ENCODE results near the gene TMEM217.

The TMEM217 gene

DNA sequence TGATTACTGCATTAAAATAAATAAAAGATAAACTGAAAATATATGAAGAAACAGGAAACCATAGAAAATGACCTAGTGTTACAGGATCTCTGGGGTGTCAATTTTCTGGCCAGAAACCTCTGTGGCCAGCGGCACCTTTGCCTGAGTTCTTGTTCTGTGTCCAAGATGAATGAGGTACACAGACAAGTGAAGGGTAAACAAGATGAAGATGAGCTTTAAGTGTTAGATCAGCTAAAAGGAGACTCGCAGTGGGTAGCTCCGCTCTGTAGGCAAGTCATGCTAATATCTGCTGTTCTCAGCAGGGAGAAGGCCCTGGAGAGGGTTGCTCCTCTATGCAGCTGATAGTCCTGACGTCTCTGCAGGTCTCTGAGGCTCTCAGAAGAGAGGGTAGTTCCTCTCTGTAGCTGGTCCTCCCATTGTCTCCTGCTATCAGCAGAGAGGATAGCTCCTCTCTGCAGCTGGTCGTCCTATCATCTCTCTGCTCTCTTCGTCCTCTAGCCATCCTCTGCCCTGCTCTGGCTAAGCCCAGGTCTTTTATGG is 36.3 kb downstream of the TMEM217 start:
- Histone ChIP-seq H3K36me3 (no peaks in the 10 kb centered on the region), H3K9me3 (no peaks in the 10 kb centered on the region), H3K4me3 (ENCODE audit: low read depth, low read length) (peak overlapping the region; percentile 79), H3K4me1 (peaks cover 3% of the 10 kb centered on the region; the same call in 1 of the 2 replicates), H3K27me3 (no peaks in the 10 kb centered on the region)
- TF ChIP-seq, protein P1, sequence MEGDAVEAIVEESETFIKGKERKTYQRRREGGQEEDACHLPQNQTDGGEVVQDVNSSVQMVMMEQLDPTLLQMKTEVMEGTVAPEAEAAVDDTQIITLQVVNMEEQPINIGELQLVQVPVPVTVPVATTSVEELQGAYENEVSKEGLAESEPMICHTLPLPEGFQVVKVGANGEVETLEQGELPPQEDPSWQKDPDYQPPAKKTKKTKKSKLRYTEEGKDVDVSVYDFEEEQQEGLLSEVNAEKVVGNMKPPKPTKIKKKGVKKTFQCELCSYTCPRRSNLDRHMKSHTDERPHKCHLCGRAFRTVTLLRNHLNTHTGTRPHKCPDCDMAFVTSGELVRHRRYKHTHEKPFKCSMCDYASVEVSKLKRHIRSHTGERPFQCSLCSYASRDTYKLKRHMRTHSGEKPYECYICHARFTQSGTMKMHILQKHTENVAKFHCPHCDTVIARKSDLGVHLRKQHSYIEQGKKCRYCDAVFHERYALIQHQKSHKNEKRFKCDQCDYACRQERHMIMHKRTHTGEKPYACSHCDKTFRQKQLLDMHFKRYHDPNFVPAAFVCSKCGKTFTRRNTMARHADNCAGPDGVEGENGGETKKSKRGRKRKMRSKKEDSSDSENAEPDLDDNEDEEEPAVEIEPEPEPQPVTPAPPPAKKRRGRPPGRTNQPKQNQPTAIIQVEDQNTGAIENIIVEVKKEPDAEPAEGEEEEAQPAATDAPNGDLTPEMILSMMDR (IDR thresholded peaks at IDR 0.05; ENCODE audit: low read depth, low read length), result no peak
- no peak for DNase-seq

DNA sequence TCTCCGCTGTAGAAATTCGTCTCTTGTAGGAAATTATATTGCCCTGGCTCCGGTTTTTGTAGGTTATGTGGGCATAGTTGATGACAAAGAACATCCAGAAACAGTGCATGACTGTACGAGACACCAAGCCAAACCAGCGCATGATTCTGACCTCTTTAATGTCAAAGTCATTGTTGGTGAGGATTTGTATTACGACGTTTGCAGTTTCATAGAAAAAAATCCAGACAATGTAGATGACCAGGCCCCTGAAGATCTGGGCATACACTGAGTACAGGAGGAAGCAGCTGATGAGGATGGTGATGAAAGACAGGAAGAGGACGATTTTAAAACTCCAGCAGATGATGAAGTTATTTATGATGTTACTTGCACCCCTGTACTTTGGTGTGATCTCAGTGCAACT is 39.4 kb downstream of the TMEM217 start:
- TF ChIP-seq, protein P1 (IDR thresholded peaks at IDR 0.05; ENCODE audit: low read depth, low read length), result no peak
- H3K4me1 ChIP-seq, result peaks cover 3% of the 10 kb centered on the region; the same call in 1 of the 2 replicates
- DNase-seq, result no peak
- H3K4me3 ChIP-seq (ENCODE audit: low read depth, low read length), result no peak overlapping the region
- H3K9me3 ChIP-seq, result no peaks in the 10 kb centered on the region
- no peaks in the 10 kb centered on the region for H3K36me3 ChIP-seq
- H3K27me3 ChIP-seq, result no peaks in the 10 kb centered on the region

DNA sequence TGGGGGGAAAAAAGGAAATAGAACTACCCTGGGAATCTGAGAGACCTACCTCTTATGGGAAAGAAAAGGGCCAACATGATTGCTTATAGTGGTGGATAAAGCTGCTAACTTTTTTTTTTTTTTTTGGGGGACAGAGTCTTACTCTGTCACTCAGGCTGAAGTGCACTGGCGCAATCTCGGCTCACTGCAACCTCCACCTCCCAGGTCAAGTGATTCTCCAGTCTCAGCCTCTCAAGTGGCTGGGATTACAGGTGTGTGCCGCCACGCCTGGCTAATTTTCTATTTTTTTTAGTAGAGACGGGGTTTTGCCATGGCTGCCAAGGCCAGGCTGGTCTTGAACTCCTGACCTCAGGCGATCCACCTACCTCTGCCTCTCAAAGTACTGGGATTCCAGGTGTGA is 39.9 kb downstream of the TMEM217 start:
- Histone ChIP-seq H3K4me3 (ENCODE audit: low read depth, low read length) (no peak overlapping the region), H3K27me3 (no peaks in the 10 kb centered on the region), H3K9me3 (no peaks in the 10 kb centered on the region), H3K36me3 (no peaks in the 10 kb centered on the region), H3K4me1 (peaks cover 3% of the 10 kb centered on the region; the same call in 1 of the 2 replicates)
- TF ChIP-seq, protein P1 (IDR thresholded peaks at IDR 0.05; ENCODE audit: low read depth, low read length), result no peak
- DNase-seq, result no peak

DNA sequence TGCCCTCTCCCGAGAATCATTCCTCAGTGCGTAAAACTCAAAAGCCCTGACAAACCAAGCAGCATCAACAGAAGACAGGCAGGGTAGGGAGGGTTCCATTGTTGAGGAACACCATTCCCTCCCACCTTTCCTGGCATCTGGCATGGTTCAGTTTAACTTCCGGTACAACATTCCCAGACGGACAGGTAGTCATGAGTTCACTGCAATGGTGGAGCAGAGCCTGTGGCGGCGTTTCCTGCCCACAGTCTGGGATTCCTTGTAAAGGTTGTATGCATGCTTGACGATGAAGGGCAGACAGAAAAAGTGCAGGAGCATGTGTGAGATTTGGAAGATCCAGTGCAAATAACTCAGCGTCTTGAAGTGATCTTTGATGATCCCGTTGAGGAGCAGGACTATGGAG is 45.7 kb downstream of the TMEM217 start:
- no peaks in the 10 kb centered on the region for H3K27me3 ChIP-seq
- no peaks in the 10 kb centered on the region for H3K9me3 ChIP-seq
- H3K4me3 ChIP-seq (ENCODE audit: low read depth, low read length), result no peak overlapping the region
- no peaks in the 10 kb centered on the region for H3K36me3 ChIP-seq
- TF ChIP-seq, protein P1 (IDR thresholded peaks at IDR 0.05; ENCODE audit: low read depth, low read length), result no peak
- no peak for DNase-seq
- no peaks in the 10 kb centered on the region for H3K4me1 ChIP-seq

DNA sequence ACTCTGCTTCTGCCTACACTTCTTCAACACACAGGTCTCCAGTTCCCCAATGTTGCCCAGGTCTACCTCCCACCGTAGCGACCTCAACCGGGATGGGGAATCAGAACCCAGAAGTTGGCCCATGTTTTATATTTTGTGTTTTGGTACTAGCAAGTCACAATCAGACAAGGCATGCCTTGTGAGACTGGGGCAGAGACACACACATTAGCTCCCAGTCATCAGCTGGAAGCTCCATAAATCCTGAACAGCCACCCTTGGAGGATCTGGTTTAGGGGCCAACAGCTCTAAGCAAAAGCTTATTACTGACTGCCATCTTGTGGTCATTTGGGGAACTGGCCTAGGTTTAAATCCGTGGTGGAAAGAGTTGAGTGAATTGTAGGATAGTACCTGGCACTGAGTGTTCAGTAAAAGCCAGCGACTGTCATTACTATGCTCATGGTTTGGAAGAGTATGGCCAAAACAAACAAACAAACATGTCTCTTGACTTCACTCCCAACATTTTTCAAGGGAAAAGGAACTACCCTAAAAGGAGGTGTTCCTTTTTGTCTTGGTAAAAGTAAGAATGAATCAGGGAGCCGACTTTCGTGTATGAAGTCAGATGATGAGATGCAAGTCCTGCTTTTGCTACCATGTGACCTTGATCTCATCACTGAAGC is 47.5 kb downstream of the TMEM217 start:
- Histone ChIP-seq H3K4me1 (no peaks in the 10 kb centered on the region), H3K9me3 (no peaks in the 10 kb centered on the region), H3K36me3 (no peaks in the 10 kb centered on the region), H3K27me3 (no peaks in the 10 kb centered on the region), H3K4me3 (ENCODE audit: low read depth, low read length) (no peak overlapping the region)
- DNase-seq, result peak; percentile 81
- TF ChIP-seq, protein P1 (IDR thresholded peaks at IDR 0.05; ENCODE audit: low read depth, low read length), result peak; percentile 98

DNA sequence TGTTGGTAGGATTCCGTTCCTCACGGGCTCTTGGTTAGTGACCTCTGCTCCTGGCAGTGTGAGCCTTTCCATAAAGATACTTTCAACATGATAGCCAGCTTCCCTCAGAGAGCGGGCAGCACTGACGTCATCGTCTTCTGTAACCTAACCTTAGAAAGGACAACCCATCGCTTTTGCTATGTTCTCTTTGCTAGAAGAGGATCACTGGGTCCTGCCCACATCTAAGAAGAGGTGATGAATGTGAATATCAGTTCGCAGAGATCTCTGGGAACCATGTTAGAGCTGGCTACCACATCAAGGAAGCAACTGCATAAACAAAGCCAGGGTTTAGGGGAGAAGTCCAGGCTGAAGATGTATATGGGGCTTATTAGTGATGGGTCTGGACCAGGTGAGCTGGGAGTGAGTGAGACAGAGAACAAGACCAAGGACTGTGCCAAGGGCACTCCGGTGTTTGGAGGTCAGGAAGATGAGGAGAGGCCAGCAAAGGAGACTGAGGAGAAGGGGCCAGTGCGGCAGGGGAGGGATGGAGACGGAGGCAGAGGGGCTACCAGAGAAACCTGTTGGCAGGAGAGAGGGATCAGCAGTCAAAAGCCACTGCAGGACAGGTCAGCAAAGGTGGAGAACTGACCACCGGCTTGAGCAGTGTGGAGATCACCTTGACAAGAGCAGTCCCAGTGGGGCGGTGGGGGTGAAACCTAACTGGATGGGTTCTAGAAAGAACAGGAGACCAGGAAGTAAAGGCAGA is 48.3 kb downstream of the TMEM217 start:
- no peak for DNase-seq
- H3K27me3 ChIP-seq, result no peaks in the 10 kb centered on the region
- no peak overlapping the region for H3K4me3 ChIP-seq (ENCODE audit: low read depth, low read length)
- no peaks in the 10 kb centered on the region for H3K36me3 ChIP-seq
- TF ChIP-seq, protein P1 (IDR thresholded peaks at IDR 0.05; ENCODE audit: low read depth, low read length), result no peak
- H3K9me3 ChIP-seq, result no peaks in the 10 kb centered on the region
- no peaks in the 10 kb centered on the region for H3K4me1 ChIP-seq

Measured in BE2C (cell line).